MM.1S (cell line): ENCODE measurements around the gene CCSER1.

ENCODE experiments used
- EZH2phosphoT487 ChIP-seq: fragments of 300-600 bp; sonication (generic); IDR thresholded peaks from 2 replicates; pipeline ENCODE4 v1.6.1; 2018; ENCODE audit warnings: antibody characterized with exemption, low read length
- TF ChIP-seq, protein P1 (sequence below): fragments of 300-600 bp; sonication (generic); IDR thresholded peaks from 2 replicates; pipeline ENCODE4 v1.5.1; 2016; ENCODE audit warnings: antibody characterized with exemption, low read length, mixed read lengths

DNA sequence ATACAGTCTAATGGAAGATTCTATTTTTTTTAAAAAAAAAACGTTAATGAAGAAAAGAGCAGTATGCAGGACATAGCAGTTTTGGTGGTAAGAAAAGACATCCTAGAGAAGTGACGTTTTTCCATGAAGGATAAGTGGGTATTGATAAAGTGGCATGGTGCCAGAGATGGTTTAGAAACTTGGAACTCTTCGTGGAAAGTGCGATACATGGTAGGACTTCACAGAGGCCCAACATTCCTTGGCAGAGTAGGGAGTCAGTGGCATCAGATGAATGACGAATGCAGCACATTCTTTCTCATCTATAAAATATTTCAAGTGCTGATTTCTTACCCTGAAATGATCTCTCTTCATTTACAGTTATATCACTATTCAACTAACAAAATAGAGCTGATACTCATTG lies 298.7 kb downstream of the CCSER1 start:
- TF ChIP-seq, protein P1, sequence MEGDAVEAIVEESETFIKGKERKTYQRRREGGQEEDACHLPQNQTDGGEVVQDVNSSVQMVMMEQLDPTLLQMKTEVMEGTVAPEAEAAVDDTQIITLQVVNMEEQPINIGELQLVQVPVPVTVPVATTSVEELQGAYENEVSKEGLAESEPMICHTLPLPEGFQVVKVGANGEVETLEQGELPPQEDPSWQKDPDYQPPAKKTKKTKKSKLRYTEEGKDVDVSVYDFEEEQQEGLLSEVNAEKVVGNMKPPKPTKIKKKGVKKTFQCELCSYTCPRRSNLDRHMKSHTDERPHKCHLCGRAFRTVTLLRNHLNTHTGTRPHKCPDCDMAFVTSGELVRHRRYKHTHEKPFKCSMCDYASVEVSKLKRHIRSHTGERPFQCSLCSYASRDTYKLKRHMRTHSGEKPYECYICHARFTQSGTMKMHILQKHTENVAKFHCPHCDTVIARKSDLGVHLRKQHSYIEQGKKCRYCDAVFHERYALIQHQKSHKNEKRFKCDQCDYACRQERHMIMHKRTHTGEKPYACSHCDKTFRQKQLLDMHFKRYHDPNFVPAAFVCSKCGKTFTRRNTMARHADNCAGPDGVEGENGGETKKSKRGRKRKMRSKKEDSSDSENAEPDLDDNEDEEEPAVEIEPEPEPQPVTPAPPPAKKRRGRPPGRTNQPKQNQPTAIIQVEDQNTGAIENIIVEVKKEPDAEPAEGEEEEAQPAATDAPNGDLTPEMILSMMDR: no peak
- TF ChIP-seq EZH2phosphoT487: no peak
